Right cardiac atrium (tissue), 5 donors: ENCODE measurements around the gene PIEZO2. TPM values are rescaled to one million over a fixed set of nuclear protein-coding genes. Genes with fewer than 3 reads are reported as not detected.

ENCODE experiments used
- ATAC-seq, 2 donors: fragments of 200-7000 bp; cut with Tn5 transposase; one replicate each; pipeline versions ENCODE4 v1.8.0 to v1.9.1; 2020; ENCODE audit warnings: moderate library complexity in 2 of 2, mild to moderate bottlenecking in 1 of 2
- DNase-seq, 3 donors: peaks; one replicate each; pipeline ENCODE4 v3.0.0-alpha.2; 2020
- H3K27ac ChIP-seq: one replicate; pipeline ENCODE4 v1.5.1; 2013; ENCODE audit warnings: mild to moderate bottlenecking, low read length, control low read depth, moderate library complexity
- H3K27me3 ChIP-seq: one replicate; pipeline ENCODE4 v1.6.1; 2013; ENCODE audit not compliant: control insufficient read depth, insufficient read depth
- H3K4me1 ChIP-seq: one replicate; pipeline ENCODE4 v1.6.1; 2013; ENCODE audit warnings: low read length; ENCODE audit not compliant: control insufficient read depth, insufficient read depth
- H3K4me3 ChIP-seq: one replicate; pipeline ENCODE4 v1.5.1; 2013; ENCODE audit warnings: low read length, control low read depth
- H3K9me3 ChIP-seq: one replicate; pipeline ENCODE4 v1.6.1; 2013; ENCODE audit warnings: low read length; ENCODE audit not compliant: control insufficient read depth
- WGBS: extraction: QIAGEN DNeasy Blood & Tissue Kit; methylation state at CpG from one replicate; pipeline ENCODE4 v1.1.7; 2013; 5-methylcytosine and 5-hydroxymethylcytosine counted together
- intact Hi-C, 4 donors: fragments of 100-400 bp; cut with DNase I; formaldehyde crosslinking; loops; one replicate each; pipeline versions ENCODE4 v1.11.0 to v1.14.0; 2022 to 2023
- polyA plus RNA-seq: library from polyadenylated mRNA; stranded (reverse); fragments of 200-250 nt; gene quantifications from one replicate; pipeline ENCODE4 v1.2.3, GENCODE V29; 2013
- total RNA-seq, 4 donors: library from RNA; stranded (reverse); fragmentation: NEBNext Ultra II Directional; extraction: Animal tissue kit (Norgen Biotek cat#: 25700); gene quantifications; one replicate each; pipeline ENCODE4 v1.2.1, GENCODE V29; 2021
- donor health status: healthy with polysubstance abuse.
- donor health status: DM: no; HTN: yes; CAD: no.
- donor health status: DM: no; HTN: no; CAD: no.
- donor health status: DM: no; HTN: yes; CAD: no; lungs with severe emphysema.
- donor health status: DM: yes; HTN: yes; CAD: no.

Gene PIEZO2
- total and polyA plus RNA-seq, 5 donors: 0.18 to 0.93 (median 0.56) TPM

GRCh38 chr18:11002796-11003195 is 146.6 kb downstream of the PIEZO2 start:
- ATAC-seq (no peak), DNase-seq (no peak)
- H3K4me1 ChIP-seq: no peaks in the 10 kb centered on the region
- peaks cover 3% of the 10 kb centered on the region for H3K27me3 ChIP-seq
- 80% methylated on average over 4 of the region's 4 CpGs for WGBS
- intact Hi-C loops: no loop called here
- no peak overlapping the region for H3K4me3 ChIP-seq
- no peak overlapping the region for H3K27ac ChIP-seq
- no peaks in the 10 kb centered on the region for H3K9me3 ChIP-seq

GRCh38 chr18:11002277-11002676 is 147.1 kb downstream of the PIEZO2 start:
- Histone ChIP-seq H3K4me1 (no peaks in the 10 kb centered on the region), H3K27ac (no peak overlapping the region), H3K4me3 (no peak overlapping the region), H3K9me3 (no peaks in the 10 kb centered on the region), H3K27me3 (peaks cover 3% of the 10 kb centered on the region)
- DNase-seq: no peak
- ATAC-seq: no peak
- 77% methylated on average over 1 of the region's 1 CpG for WGBS
- intact Hi-C loops: no loop called here

DNA sequence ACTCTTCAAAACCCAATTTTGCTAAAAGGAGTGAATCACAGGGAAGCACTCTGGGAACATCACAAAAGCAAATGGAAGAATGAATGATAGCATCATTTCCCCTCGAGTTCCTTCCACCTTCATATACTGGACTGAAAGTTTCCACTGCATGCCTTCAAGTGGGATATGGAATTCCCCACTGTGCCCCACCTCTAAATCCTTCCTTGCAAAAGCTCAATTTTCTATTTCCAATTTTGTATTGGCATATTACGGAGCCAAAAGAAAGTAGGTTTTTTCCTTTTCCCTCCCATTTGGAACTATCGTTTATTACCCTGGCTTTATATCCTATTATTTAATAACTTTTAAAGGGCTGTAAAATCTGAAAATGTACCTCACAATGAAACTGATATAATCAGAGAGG is 149.3 kb downstream of the PIEZO2 start:
- 82% methylated on average over 3 of the region's 3 CpGs for WGBS
- H3K9me3 ChIP-seq: no peaks in the 10 kb centered on the region
- H3K27ac ChIP-seq: no peak overlapping the region
- DNase-seq (no peak), ATAC-seq (no peak)
- H3K4me3 ChIP-seq: no peak overlapping the region
- intact Hi-C loops: no loop called here
- peaks cover 3% of the 10 kb centered on the region for H3K27me3 ChIP-seq
- no peaks in the 10 kb centered on the region for H3K4me1 ChIP-seq

GRCh38 chr18:10997885-10998284 is 151.5 kb downstream of the PIEZO2 start:
- H3K4me1 ChIP-seq: no peaks in the 10 kb centered on the region
- no peak overlapping the region for H3K27ac ChIP-seq
- no peaks in the 10 kb centered on the region for H3K9me3 ChIP-seq
- DNase-seq (no peak), ATAC-seq (no peak)
- intact Hi-C loops: no loop called here
- H3K27me3 ChIP-seq: no peaks in the 10 kb centered on the region
- no peak overlapping the region for H3K4me3 ChIP-seq
- 88% methylated on average over 1 of the region's 1 CpG for WGBS

DNA sequence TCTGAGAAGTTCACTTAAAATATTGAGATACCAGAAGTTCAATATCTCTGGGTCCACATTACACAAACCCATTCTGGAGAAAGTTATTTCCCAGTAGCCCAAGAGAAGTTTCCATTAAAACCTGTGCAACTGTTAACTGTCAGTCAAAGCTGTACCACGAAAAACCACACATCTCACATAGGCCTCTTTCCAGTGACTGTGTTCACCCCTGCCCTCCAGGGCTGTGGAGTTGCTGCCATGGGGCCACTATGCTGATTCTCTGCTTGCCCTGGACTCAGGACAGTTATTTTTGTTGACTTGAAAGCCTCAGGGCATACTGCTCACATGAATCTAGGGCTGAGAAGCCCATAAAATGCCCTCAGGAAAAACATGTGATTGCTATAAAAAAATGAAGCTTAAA is 153.8 kb downstream of the PIEZO2 start:
- no peak for DNase-seq
- intact Hi-C loops: no loop called here
- no peak overlapping the region for H3K4me3 ChIP-seq
- no peaks in the 10 kb centered on the region for H3K4me1 ChIP-seq
- H3K27ac ChIP-seq: no peak overlapping the region
- WGBS: 63% methylated on average over 1 of the region's 1 CpG
- no peak for ATAC-seq
- no peaks in the 10 kb centered on the region for H3K9me3 ChIP-seq
- no peaks in the 10 kb centered on the region for H3K27me3 ChIP-seq

- Histone ChIP-seq H3K4me1 (no peaks in the 10 kb centered on the region), H3K27me3 (no peaks in the 10 kb centered on the region), H3K27ac (no peak overlapping the region), H3K9me3 (no peaks in the 10 kb centered on the region), H3K4me3 (no peak overlapping the region)
- no peak for DNase-seq
- 75% methylated on average over 2 of the region's 2 CpGs for WGBS
- ATAC-seq: no peak
- intact Hi-C loops: no loop called here
These were observed 159.9 kb downstream of the PIEZO2 start for GRCh38 chr18:10989486-10989885.

GRCh38 chr18:10985689-10986088 is 163.7 kb downstream of the PIEZO2 start:
- DNase-seq (no peak), ATAC-seq (no peak)
- WGBS: 86% methylated on average over 2 of the region's 2 CpGs
- Histone ChIP-seq H3K4me1 (no peaks in the 10 kb centered on the region), H3K9me3 (no peaks in the 10 kb centered on the region), H3K27ac (no peak overlapping the region), H3K4me3 (no peak overlapping the region), H3K27me3 (no peaks in the 10 kb centered on the region)
- intact Hi-C loops: no loop called here

DNA sequence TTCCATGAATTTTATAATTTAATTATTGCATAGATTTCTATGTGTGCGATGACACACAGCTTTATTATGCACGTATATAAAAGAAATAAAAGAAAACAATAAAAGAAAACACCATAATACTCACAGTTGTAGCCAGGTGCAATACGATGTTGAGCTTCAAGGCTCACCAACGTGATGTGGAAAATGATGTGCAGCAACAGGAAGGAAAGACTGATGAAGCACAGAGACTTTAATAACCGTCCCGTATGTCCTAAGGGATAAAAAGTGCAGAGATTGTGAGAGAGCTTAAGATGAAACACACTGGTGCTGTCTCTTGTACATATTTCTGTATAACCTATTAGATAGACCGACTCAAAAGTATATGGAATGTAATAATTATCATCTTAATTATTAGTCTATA is 170.0 kb downstream of the PIEZO2 start:
- Histone ChIP-seq H3K9me3 (no peaks in the 10 kb centered on the region), H3K27me3 (no peaks in the 10 kb centered on the region), H3K4me3 (no peak overlapping the region), H3K4me1 (no peaks in the 10 kb centered on the region), H3K27ac (no peak overlapping the region)
- ATAC-seq: no peak
- WGBS: 62% methylated on average over 7 of the region's 7 CpGs
- DNase-seq: no peak
- intact Hi-C loops: no loop called here

DNA sequence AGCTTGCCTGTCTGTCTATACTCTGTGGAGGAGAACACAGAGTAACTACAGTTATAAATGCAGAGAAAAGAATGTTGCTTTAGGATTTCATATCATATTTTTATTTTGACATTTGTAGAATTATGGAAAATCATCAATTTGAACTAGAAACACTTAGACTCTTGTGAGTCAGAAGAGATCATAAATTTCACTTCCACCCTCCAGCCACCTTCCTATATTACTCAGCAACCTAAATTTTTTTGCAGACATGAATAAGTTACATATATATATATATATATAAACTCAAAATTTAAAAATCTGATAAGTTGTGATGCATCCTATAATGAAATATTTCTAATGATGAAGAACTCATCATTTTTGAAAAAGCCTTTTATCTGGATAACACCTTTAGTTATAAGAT is 172.3 kb downstream of the PIEZO2 start:
- Histone ChIP-seq H3K27me3 (no peaks in the 10 kb centered on the region), H3K27ac (no peak overlapping the region), H3K4me3 (no peak overlapping the region), H3K9me3 (no peaks in the 10 kb centered on the region), H3K4me1 (peaks cover 2% of the 10 kb centered on the region)
- DNase-seq (no peak), ATAC-seq (no peak)
- intact Hi-C loops: no loop called here

- WGBS: 81% methylated on average over 10 of the region's 10 CpGs
- Histone ChIP-seq H3K9me3 (no peaks in the 10 kb centered on the region), H3K4me1 (peaks cover 2% of the 10 kb centered on the region), H3K4me3 (no peak overlapping the region), H3K27me3 (no peaks in the 10 kb centered on the region), H3K27ac (no peak overlapping the region)
- intact Hi-C loops: no loop called here
- ATAC-seq (no peak), DNase-seq (no peak)
These were observed 175.7 kb downstream of the PIEZO2 start for GRCh38 chr18:10973567-10974203.

DNA sequence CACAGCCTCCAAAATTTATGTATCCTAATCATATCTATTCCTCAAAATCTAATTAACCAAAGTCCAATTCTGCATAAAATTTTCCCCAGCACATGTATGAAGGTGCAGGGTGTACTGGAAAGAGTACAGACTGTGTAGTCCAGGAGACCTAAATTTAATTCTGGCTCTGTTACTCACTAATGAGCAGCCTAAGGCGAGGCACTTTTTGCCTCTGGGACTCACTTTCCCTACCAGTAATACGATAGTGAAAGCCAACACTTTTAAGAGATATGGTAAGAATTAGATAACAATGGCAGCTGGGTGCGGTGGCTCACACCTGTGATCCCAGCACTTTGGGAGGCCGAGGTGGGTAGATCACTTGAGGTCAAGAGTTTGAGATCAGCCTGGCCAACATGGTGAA is 177.7 kb downstream of the PIEZO2 start:
- no peaks in the 10 kb centered on the region for H3K27me3 ChIP-seq
- no peak for DNase-seq
- 72% methylated on average over 4 of the region's 4 CpGs for WGBS
- no peak overlapping the region for H3K27ac ChIP-seq
- no peak overlapping the region for H3K4me3 ChIP-seq
- intact Hi-C loops: no loop called here
- ATAC-seq: no peak
- H3K9me3 ChIP-seq: no peaks in the 10 kb centered on the region
- H3K4me1 ChIP-seq: peaks cover 2% of the 10 kb centered on the region

GRCh38 chr18:10965119-10965518 is 184.2 kb downstream of the PIEZO2 start:
- intact Hi-C loops: no loop called here
- no peaks in the 10 kb centered on the region for H3K27me3 ChIP-seq
- no peaks in the 10 kb centered on the region for H3K4me1 ChIP-seq
- H3K9me3 ChIP-seq: no peaks in the 10 kb centered on the region
- no peak overlapping the region for H3K27ac ChIP-seq
- no peak overlapping the region for H3K4me3 ChIP-seq
- DNase-seq: no peak
- ATAC-seq: no peak
- WGBS: 42% methylated on average over 2 of the region's 2 CpGs
